ENCODE results near the gene FSTL5.

The FSTL5 gene

GRCh38 chr4:161931089-161931488 lies 232.7 kb downstream of the FSTL5 start:
- no peak for DNase-seq

- DNase-seq: no peak
Measured at GRCh38 chr4:161929956-161930355, 233.8 kb downstream of the FSTL5 start.

- no peak for DNase-seq
Measured at GRCh38 chr4:161926033-161926828, 237.6 kb downstream of the FSTL5 start.

- DNase-seq: no peak
Measured at GRCh38 chr4:161920304-161921052, 243.3 kb downstream of the FSTL5 start.

- no peak for DNase-seq
Measured at GRCh38 chr4:161919442-161920220, 244.2 kb downstream of the FSTL5 start.

GRCh38 chr4:161916035-161916434 lies 247.8 kb downstream of the FSTL5 start:
- no peak for DNase-seq

- DNase-seq: no peak
Measured at GRCh38 chr4:161907590-161907955, 256.2 kb downstream of the FSTL5 start.

GRCh38 chr4:161906836-161907589 lies 256.8 kb downstream of the FSTL5 start:
- DNase-seq: no peak

- no peak for DNase-seq
Measured at GRCh38 chr4:161900110-161900509, 263.7 kb downstream of the FSTL5 start.

- no peak for DNase-seq
Measured at GRCh38 chr4:161894493-161895167, 269.2 kb downstream of the FSTL5 start.

GRCh38 chr4:161894014-161894413 lies 269.8 kb downstream of the FSTL5 start:
- DNase-seq: no peak

- no peak for DNase-seq
Measured at GRCh38 chr4:161893566-161893965, 270.2 kb downstream of the FSTL5 start.

- no peak for DNase-seq
Measured at GRCh38 chr4:161892951-161893350, 270.8 kb downstream of the FSTL5 start.

- DNase-seq: no peak
Measured at GRCh38 chr4:161883157-161883556, 280.6 kb downstream of the FSTL5 start.

- no peak for DNase-seq
Measured at GRCh38 chr4:161881370-161881769, 282.4 kb downstream of the FSTL5 start.

GRCh38 chr4:161869511-161869910 lies 294.3 kb downstream of the FSTL5 start:
- no peak for DNase-seq

GRCh38 chr4:161856711-161857326 lies 307.0 kb downstream of the FSTL5 start:
- DNase-seq: no peak

GRCh38 chr4:161850631-161851030 lies 313.2 kb downstream of the FSTL5 start:
- no peak for DNase-seq

GRCh38 chr4:161841759-161842158 lies 322.0 kb downstream of the FSTL5 start:
- peak; percentile 18 for DNase-seq

- DNase-seq: peak; percentile 26
Measured at GRCh38 chr4:161829591-161829990, 334.2 kb downstream of the FSTL5 start.

GRCh38 chr4:161828061-161828460 lies 335.7 kb downstream of the FSTL5 start:
- DNase-seq: no peak

- DNase-seq: no peak
Measured at GRCh38 chr4:161827013-161827412, 336.8 kb downstream of the FSTL5 start.

Data from NCI-H2171 (cell line).